ENCODE data around the gene C9orf43.
A peak's percentile ranks its signal among the peaks of the same experiment; 100 is the strongest.
"Not testable (repeated sequence)": the region's sequence is repeated elsewhere in the genome, so short reads cannot be mapped to it uniquely, and the experiment has no call there.

C9orf43 gene

DNA sequence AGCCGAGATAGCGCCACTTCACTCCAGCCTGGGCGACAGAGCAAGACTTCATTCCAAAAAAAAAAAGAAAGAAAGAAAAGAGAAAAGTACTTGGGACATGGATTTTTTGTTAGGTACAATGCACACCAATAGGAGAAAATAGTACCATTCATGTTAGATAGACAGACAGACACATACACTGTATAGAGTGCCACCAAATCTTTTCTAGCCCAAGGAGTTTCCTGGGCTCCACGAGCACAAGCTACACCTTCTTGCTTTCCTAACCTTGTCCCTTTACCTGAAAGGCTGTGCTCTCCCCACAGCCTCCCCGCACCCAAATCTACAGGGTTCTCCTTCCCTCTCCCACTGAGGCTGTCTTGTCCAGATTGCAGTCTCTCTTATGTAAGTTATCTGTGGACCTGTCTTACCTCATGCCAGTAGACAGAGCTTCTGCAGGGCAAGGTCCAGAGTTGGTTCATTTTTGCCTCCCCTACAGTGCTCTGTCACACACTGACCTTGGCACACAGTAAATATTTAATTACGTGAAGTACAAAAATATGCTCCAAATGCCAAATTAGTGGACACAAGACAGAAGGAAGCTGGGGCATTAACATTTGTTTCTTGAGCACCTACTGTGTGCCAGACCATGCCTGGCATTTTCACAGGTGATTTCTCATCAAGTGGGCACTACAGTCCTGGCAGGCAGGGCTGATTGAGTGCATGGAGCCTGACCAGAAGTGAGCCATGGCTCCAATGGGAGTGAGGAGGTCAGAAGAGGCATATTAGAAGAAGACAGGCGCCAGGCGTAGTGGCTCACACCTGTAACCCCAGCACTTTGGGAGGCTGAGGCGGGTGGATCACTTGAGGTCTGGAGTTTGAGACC, 15.3 kb upstream of the C9orf43 start:
- peak overlapping the region in 1 of 2 donors; percentile 22 for H3K27ac Mint-ChIP-seq

DNA sequence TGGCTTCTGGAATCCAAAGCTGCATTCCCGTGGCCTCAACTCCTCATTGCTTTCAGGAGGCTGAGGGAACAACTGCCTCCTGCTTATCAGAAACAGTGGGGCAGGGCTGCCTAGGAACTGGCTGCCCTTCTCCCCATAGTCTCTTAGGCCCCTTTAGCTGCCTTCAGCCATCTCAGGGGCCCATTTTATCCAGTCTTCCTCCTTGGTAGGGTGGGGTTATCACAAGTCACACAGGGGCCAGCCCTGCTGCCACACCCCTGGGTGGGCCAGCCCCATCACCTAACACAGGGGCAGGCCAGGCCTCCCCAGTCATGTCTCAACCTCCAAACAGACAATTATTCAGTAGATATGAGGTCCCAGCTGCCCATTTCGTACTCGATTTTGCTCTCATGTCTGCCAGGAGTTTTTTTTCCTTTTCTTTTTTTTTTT, 13.3 kb upstream of the C9orf43 start:
- Mint-ChIP-seq H3K27ac (no peak overlapping the region), H3K27me3 (no peaks in the 10 kb centered on the region), H3K9me3 (no peaks in the 10 kb centered on the region), H3K4me3 (no peak overlapping the region), H3K4me1 (peaks cover 25% of the 10 kb centered on the region)
- ATAC-seq = no peak
- DNase-seq = no peak

More for the DNA sequence above, 15.3 kb upstream of the C9orf43 start:
- ATAC-seq (no peak), DNase-seq (no peak)
- Mint-ChIP-seq H3K27me3 (no peaks in the 10 kb centered on the region), H3K4me1 (peaks cover 15% of the 10 kb centered on the region), H3K9me3 (no peaks in the 10 kb centered on the region), H3K4me3 (no peak overlapping the region)

DNA sequence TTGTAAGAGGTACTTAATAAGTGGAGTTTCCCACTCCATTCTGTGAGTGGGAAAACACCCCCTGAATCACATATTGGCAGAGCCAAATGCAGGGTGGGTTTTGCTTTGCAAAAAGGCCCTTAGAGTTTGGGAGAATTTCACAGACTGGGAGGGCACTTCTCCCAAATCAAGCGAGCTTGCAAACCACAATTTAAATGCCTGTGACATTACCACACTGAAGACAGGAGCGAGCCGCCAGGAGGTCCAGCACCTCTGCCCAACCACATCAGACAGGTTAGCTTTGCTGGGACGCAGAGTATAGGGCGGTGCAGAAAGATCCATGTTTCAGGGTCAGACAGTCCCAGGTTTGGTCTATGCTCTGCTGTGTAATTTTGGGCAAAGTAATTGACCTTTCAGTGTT, 11.8 kb upstream of the C9orf43 start:
- H3K4me3 Mint-ChIP-seq = no peak overlapping the region

DNA sequence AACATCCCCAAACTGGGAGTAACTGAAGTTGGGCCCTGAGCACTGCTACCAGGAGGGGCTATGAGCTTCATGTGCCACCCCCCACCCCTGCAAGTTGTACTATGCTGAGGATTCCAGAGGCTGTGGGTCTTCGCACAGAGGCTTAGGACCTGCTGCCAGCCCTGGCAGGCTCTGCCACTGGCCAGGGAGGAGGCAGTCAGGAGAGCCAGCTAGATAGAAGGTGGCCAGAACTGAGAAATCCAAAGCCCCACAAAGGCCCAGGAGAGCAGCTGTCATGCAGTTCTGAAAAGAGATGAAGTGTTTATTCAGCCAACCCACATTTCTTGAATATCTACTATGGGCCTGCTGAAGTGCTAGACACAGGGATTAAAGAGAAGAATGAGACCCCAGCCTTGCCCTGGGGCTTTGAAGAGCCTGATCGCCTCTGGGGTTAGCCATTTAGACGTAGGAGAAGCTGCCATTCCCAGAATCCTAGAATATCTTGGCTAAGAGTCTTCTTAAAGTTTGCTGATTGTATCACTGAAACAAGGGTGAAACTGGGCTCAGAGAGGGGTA, 10.8 kb upstream of the C9orf43 start:
- Mint-ChIP-seq H3K4me1 (peaks cover 25% of the 10 kb centered on the region), H3K27ac (peak overlapping the region; percentile 52 to 76), H3K27me3 (no peaks in the 10 kb centered on the region), H3K4me3 (peak overlapping the region; percentile 77 to 97), H3K9me3 (no peaks in the 10 kb centered on the region)
- DNase-seq (no peak), ATAC-seq (no peak)

More for the DNA sequence above, 11.8 kb upstream of the C9orf43 start:
- no peak for DNase-seq
- ATAC-seq = no peak
- Mint-ChIP-seq H3K9me3 (no peaks in the 10 kb centered on the region), H3K27me3 (no peaks in the 10 kb centered on the region), H3K4me1 (peaks cover 25% of the 10 kb centered on the region), H3K27ac (no peak overlapping the region)

DNA sequence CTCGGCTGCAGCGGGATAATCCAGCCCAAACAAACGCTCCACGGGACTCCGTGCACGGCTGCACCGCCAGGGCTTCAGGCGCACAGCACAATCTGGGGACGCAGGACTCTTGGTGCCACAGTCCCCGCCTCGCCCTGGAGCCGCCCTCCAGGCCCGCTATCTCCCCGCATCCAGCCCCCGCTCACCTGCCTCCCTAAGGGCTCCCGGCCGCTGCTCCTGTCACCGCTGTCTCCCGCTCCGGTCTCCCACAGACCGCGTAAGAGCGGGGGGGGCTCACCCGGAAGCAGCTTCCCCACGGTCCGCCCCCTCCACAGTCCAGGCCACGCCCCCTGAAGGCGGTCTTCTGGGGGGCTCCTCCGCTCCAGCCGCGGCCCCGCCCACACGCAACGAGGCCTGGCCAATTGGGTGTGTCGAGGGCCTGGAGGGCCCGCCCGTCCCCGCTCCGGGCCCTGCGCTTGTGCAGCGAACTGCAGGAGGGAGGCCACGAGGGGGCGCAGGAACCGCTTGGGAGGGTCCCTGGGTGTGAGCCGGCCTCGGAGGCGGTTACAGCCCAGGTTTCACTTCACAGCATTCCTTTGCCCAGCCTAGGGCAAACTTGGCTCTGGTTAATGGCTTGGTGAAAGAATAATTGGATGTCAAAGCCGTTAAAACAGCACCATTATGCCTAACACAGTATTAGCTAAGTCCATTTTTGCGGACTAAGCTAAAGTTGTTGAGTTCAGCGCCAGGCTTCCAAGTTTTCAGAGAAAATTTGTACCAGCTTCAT, 9.3 kb upstream of the C9orf43 start, which contains the start of gene ALAD:
Gene ALAD, minus strand, starts transcription at position 258 of the 766 bp plus-strand sequence. CDS start 7,725 bp downstream, outside the sequence.
- DNase-seq (peak; percentile 99), ATAC-seq (peak; percentile 99)
- H3K27me3 Mint-ChIP-seq = no peaks in the 10 kb centered on the region
- peaks cover 25% of the 10 kb centered on the region for H3K4me1 Mint-ChIP-seq
- peak within 1 kb of the TSS; percentile 97 to 99 for H3K4me3 Mint-ChIP-seq
- no peaks in the 10 kb centered on the region for H3K9me3 Mint-ChIP-seq
- H3K27ac Mint-ChIP-seq = peak within 1 kb of the TSS; percentile 76 to 84

DNA sequence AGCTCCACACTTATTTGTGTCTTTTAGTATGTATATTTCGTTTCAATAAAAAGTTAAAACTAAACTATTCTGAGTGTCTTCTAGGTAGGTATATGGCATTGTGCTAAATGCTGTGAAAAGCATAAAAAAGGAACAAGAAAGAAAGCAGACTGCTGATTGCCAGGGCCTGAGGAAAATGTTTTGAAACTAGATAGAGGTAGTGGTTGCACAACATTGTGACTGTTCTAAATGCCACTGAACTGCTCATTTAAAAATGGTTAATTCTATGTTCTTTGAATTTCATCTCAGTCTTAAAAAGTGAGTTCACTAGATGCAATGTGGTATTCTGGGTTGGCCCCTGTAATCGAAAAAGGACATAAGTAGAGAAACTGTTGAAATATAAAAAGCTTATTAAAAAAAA, 6.9 kb upstream of the C9orf43 start:
- ATAC-seq (no peak), DNase-seq (no peak)
- Mint-ChIP-seq H3K4me3 (no peak overlapping the region), H3K9me3 (no peaks in the 10 kb centered on the region), H3K4me1 (peaks cover 45% of the 10 kb centered on the region), H3K27me3 (no peaks in the 10 kb centered on the region), H3K27ac (no peak overlapping the region)

DNA sequence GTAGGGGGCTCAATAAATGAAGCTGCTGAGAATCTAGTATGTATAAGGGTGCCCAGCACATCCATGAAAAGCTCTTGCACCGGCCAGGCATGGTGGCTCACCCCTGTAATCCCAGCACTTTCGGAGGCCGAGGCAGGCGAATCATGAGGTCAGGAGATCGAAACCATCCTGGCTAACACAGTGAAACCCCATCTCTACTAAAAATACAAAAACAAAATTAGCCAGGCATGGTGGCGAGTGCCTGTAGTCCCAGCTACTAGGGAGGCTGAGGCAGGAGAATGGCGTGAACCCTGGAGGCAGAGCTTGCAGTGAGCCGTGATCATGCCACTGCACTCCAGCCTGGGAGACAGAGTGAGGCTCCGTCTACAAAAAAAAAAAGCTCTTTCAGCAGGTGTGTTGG, 4.2 kb upstream of the C9orf43 start:
- H3K4me1 Mint-ChIP-seq = peaks cover 37% of the 10 kb centered on the region
- H3K27ac Mint-ChIP-seq = peak overlapping the region; percentile 1 to 44
- not testable (repeated sequence) for DNase-seq, H3K9me3 Mint-ChIP-seq, ATAC-seq, H3K27me3 Mint-ChIP-seq, H3K4me3 Mint-ChIP-seq

DNA sequence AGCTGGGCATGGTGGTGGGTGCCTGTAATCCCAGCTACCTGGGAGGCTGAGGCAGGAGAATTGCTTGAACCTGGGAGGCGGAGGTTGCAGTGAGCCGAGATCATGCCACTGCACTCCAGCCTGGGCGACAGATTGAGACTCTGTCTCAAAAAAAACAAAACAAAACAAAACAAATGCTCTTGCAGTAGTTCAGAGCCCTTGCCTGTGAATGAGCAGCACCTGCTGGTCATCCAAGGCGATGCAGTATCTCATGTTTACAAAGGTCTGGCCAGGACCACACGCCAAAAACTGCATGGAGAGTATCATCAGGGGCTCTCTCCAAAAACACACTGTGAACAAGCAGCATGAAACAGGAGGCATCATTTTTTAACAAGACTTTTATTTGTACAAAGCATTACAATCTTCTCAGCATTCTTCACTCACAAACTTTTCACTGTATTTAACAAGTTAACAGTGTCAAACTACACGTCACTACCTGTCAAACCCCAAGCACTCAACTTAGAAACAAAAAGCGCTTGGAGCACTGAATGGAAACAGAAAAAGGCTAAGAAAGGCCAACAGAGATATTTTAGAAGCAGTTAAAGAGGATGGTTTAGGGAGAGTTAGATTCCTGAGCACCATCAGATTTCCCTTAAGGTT, 3.6 kb upstream of the C9orf43 start:
- not testable (repeated sequence) for H3K9me3 Mint-ChIP-seq, H3K27me3 Mint-ChIP-seq
- Mint-ChIP-seq H3K4me1 (peaks cover 31% of the 10 kb centered on the region), H3K27ac (peak overlapping the region; percentile 2 to 44), H3K4me3 (peak overlapping the region; percentile 27 to 48)
- peak; percentile 45 to 66 for DNase-seq
- ATAC-seq = peak; percentile 24

DNA sequence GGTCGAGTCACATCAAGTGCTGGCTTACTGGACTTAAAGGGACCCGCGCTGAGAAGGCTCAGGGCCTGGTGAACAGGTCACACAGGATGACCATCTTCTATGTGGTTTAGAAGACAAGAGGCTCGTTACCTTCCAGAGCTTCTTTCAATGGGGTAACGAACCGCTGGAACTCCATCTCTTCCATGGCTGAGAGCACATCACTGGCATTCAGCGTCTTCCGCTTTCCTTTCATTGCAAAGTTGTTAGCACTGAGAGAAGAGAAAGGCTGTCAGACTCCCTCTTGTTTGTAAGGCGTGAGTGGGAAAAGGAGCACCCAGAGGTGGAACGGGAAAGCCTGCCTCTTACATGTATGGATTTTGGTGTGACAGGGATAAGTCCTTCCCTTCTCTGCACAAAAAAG, 1.1 kb upstream of the C9orf43 start:
- Mint-ChIP-seq H3K4me3 (peak overlapping the region; percentile 93 to 100), H3K9me3 (no peaks in the 10 kb centered on the region), H3K27me3 (no peaks in the 10 kb centered on the region), H3K4me1 (peaks cover 30% of the 10 kb centered on the region), H3K27ac (peak overlapping the region; percentile 99 to 100)
- no peak for DNase-seq
- ATAC-seq = no peak

DNA sequence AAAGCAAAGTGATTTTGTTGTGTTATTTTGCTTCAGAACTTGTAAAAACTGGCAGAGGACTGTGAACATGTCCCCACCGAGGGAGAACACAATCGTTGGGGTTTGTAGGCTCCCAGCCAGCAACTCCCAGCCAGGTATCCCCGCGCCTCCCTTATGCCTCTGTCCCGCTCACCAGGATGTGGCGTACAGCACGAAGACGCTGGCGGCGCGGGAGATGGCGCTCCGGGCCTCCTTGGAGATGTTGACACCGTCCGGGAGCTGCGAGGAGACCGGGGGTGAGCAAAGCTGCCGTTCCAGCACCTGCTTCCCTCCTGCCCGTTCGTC, 702 bp upstream of the C9orf43 start:
- ATAC-seq = peak; percentile 23
- Mint-ChIP-seq H3K4me1 (peaks cover 30% of the 10 kb centered on the region), H3K27ac (peak overlapping the region; percentile 99 to 100), H3K27me3 (no peaks in the 10 kb centered on the region), H3K4me3 (peak overlapping the region; percentile 93 to 100), H3K9me3 (no peaks in the 10 kb centered on the region)
- no peak for DNase-seq

DNA sequence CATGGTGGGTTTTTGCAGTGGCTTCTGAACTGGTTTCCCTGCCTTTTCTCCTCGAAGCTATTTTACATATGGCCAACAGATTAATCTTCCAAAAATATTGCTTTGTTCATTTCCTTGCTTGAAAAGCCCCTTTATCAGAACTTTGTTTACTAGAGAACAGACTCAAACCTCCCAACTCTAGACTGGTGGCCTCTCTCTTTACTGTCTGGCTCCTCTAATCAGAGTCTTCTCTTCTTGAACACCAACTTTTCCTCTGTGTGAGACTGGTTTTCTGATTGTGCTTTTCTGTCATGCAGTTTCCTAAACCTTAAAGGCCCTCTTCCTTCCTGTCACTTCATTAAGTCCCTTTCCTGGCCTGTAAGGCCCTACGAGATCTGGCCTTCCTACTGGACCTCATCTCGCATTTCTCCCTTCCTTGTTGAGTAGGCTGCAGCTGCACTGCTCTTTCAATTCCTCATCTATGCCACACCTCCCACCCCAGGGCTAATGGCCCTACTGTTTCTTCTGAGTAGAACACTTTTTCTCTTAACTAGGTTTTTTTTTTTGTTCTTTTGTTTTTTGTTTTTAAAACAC, 5.7 kb downstream of the C9orf43 start:
- Mint-ChIP-seq H3K4me3 (no peak overlapping the region), H3K9me3 (no peaks in the 10 kb centered on the region), H3K27me3 (no peaks in the 10 kb centered on the region), H3K27ac (no peak overlapping the region), H3K4me1 (no peaks in the 10 kb centered on the region)
- DNase-seq (no peak), ATAC-seq (no peak)

DNA sequence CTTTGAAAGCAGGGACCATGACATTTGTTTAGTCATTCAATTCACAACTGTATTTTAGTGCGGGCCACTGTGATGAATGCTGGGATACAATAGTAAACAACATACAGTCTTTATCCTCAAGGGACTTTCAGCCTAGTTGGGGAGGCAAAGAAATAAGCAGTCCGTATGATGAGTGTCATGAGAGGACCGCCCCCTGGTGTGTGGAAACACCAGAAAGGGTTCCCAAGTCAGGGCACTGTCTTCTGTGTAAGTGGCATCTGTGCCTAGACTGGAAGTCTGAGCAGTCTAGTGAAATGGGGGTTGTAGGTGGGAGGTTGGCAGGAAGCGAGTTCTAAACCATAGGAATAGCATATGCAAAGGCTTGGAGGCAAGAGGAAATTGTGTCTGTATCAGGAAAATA, 6.8 kb downstream of the C9orf43 start:
- H3K4me3 Mint-ChIP-seq = no peak overlapping the region
- H3K27ac Mint-ChIP-seq = no peak overlapping the region
- no peaks in the 10 kb centered on the region for H3K9me3 Mint-ChIP-seq

DNA sequence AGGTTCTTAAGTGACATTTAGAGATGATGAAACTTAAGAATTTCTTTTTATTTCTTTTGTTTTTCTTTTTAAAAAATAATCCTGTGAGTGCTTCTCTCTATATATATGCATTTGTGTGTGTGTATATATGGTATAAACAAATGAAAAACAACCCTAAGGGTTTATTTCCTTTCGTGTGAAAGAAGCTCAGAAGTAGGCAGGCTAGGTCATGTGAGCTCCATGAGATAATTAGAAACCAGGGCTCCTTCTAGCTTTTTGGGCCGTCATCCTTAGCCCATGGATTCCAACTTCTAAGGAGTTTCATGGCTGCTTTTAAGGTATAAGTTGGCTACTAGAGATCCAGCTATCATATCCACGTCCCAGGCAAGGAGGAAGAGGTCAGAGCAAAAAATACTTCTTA, 11.2 kb downstream of the C9orf43 start:
- ATAC-seq (no peak), DNase-seq (no peak)
- no peak overlapping the region for H3K27ac Mint-ChIP-seq
- H3K4me1 Mint-ChIP-seq = no peaks in the 10 kb centered on the region
- H3K27me3 Mint-ChIP-seq = peaks cover 17% of the 10 kb centered on the region
- H3K9me3 Mint-ChIP-seq = no peaks in the 10 kb centered on the region
- no peak overlapping the region for H3K4me3 Mint-ChIP-seq

More for the DNA sequence above, 6.8 kb downstream of the C9orf43 start:
- DNase-seq = no peak
- ATAC-seq = no peak
- Mint-ChIP-seq H3K27me3 (no peaks in the 10 kb centered on the region), H3K4me1 (no peaks in the 10 kb centered on the region)

DNA sequence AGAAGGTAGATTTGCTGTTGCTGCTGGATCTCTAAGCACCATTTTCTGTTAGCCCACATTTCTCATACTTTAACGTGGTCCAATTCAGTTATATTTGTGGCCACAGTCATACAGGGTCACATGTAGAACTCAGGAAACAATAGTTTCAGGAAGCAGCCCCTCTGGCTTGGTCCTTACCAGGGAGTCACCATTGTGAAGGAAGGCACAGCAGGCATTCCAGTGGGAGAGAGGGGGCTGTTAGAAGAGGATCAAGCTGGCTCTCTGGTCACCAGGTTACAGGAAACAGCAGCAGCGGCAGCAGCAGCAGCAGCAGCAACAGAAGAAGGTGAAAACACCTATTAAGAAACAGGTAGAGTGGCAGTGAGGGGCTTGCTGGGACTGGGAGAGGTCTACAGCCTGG, 14.5 kb downstream of the C9orf43 start:
- Mint-ChIP-seq H3K9me3 (no peaks in the 10 kb centered on the region), H3K4me3 (no peak overlapping the region), H3K27ac (peak overlapping the region; percentile 3 to 22), H3K4me1 (no peaks in the 10 kb centered on the region), H3K27me3 (peaks cover 17% of the 10 kb centered on the region)
- no peak for ATAC-seq
- DNase-seq = no peak

DNA sequence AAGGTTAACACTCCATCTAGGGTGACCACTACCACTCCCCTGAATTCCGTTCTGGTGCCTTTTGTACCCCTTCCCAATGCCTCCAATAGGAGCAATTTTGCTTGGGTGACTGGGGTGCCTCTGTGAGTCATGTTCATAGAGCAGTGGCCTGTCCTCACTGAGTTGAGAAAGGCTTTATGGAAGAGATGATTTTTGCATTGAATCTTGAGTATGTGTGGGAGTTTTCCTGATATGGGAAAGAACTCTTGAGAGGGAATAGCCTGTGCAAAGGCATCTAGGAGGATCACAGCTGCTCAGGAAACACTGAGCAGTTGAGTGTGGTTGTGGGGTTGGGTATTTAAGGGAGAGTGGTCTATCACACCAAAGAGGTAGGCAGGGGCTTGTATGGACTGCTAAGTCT, 16.2 kb downstream of the C9orf43 start:
- Mint-ChIP-seq H3K4me3 (no peak overlapping the region), H3K4me1 (no peaks in the 10 kb centered on the region), H3K27me3 (peaks cover 17% of the 10 kb centered on the region), H3K9me3 (no peaks in the 10 kb centered on the region), H3K27ac (peak overlapping the region in 1 of 2 donors; percentile 17)
- ATAC-seq (no peak), DNase-seq (no peak)

All from stimulated activated naive CD8-positive, alpha-beta T cell treated with anti-CD3 and anti-CD28 coated beads, Interleukin-15, amount 100 ng/mL, for 72 hours (primary cell).